Neural cell (in vitro differentiated cells): ENCODE results near the gene MAS1. TPM values are rescaled to one million over a fixed set of nuclear protein-coding genes. Genes with fewer than 3 reads are reported as not detected.

Source experiments
- H2AFZ ChIP-seq: fragments of 200-600, 300-800 bp; sonication (generic), shearing (Covaris generic); 2 replicates; pipeline ENCODE4 v1.6.0; 2014; ENCODE audit warnings: low read depth, mild to moderate bottlenecking, antibody characterized with exemption, low read length, moderate library complexity
- H3F3A ChIP-seq: fragments of 200-600 bp; shearing (Covaris generic); 2 replicates; pipeline ENCODE4 v1.6.1; 2016; ENCODE audit warnings: mild to moderate bottlenecking, moderate library complexity, mixed read lengths, antibody characterized with exemption, low read length; ENCODE audit not compliant: insufficient read depth, poor library complexity, severe bottlenecking
- H3K27ac ChIP-seq: fragments of 200-600, 300-800 bp; sonication (generic), shearing (Covaris generic); 2 replicates; pipeline ENCODE4 v1.5.1; 2014; ENCODE audit warnings: mild to moderate bottlenecking, low read length, moderate library complexity
- H3K27me3 ChIP-seq: fragments of 300-800, 200-600 bp; sonication (generic), shearing (Covaris generic); 2 replicates; pipeline ENCODE4 v1.6.0; 2014; ENCODE audit warnings: mild to moderate bottlenecking, low read depth, low read length, moderate library complexity; ENCODE audit not compliant: insufficient read depth
- H3K36me3 ChIP-seq: fragments of 300-800, 200-600 bp; sonication (generic), shearing (Covaris generic); 2 replicates; pipeline ENCODE4 v1.5.1; 2014; ENCODE audit warnings: mild to moderate bottlenecking, antibody characterized with exemption, low read length, moderate library complexity; ENCODE audit not compliant: insufficient read depth
- H3K4me2 ChIP-seq: fragments of 300-800, 200-600 bp; sonication (generic), shearing (Covaris generic); 2 replicates; pipeline ENCODE4 v1.6.0; 2014; ENCODE audit warnings: mild to moderate bottlenecking, low read length
- H3K4me3 ChIP-seq: fragments of 300-800, 200-600 bp; sonication (generic), shearing (Covaris generic); 2 replicates; pipeline ENCODE4 v1.5.1; 2014; ENCODE audit warnings: mild to moderate bottlenecking, low read length, moderate library complexity
- H3K79me2 ChIP-seq: fragments of 200-600 bp; shearing (Covaris generic); replicated peaks from 2 replicates; pipeline ENCODE4 v1.6.0; 2014; ENCODE audit warnings: mild to moderate bottlenecking, low read length, moderate library complexity; ENCODE audit not compliant: insufficient read depth
- H3K9ac ChIP-seq: fragments of 300-800, 200-600 bp; sonication (generic), shearing (Covaris generic); 2 replicates; pipeline ENCODE4 v1.6.1; 2016; ENCODE audit warnings: mild to moderate bottlenecking, low read length, mixed read lengths
- H3K9me2 ChIP-seq: fragments of 200-600 bp; shearing (Covaris generic); 2 replicates; pipeline ENCODE4 v1.6.1; 2016; ENCODE audit warnings: mild to moderate bottlenecking, low read length, mixed read lengths; ENCODE audit not compliant: insufficient read depth
- H3K9me3 ChIP-seq: fragments of 200-600, 300-800 bp; sonication (generic), shearing (Covaris generic); 2 replicates; pipeline ENCODE4 v1.6.1; 2016; ENCODE audit warnings: mild to moderate bottlenecking, mixed run types, low read length, moderate library complexity, mixed read lengths
- H4K20me1 ChIP-seq: fragments of 200-600 bp; shearing (Covaris generic); 2 replicates; pipeline ENCODE4 v1.6.1; 2016; ENCODE audit warnings: mild to moderate bottlenecking, mixed run types; ENCODE audit not compliant: insufficient read depth
- EP300 ChIP-seq: fragments of 450-650 bp; conservative IDR thresholded peaks from 2 replicates; pipeline ENCODE4 v1.6.1; 2014; ENCODE audit warnings: antibody characterized with exemption, mild to moderate bottlenecking, moderate library complexity; ENCODE audit not compliant: poor library complexity, severe bottlenecking
- EZH2 ChIP-seq: fragments of 200-600, 300-800 bp; shearing (Covaris generic), sonication (generic); IDR thresholded peaks from 2 replicates; pipeline ENCODE4 v1.6.1; 2014; ENCODE audit warnings: antibody characterized with exemption, low read length, borderline replicate concordance, mild to moderate bottlenecking; ENCODE audit not compliant: insufficient read depth, poor library complexity, severe bottlenecking
- MXI1 ChIP-seq: fragments of 450-650 bp; conservative IDR thresholded peaks from 2 replicates; pipeline ENCODE4 v1.6.1; 2014; ENCODE audit warnings: antibody characterized with exemption, mild to moderate bottlenecking; ENCODE audit not compliant: poor library complexity, severe bottlenecking
- POLR2AphosphoS5 ChIP-seq: IDR thresholded peaks from 2 replicates; pipeline ENCODE4 v1.6.1; 2012
- RAD21 ChIP-seq: fragments of 450-650 bp; conservative IDR thresholded peaks from 2 replicates; pipeline ENCODE4 v1.6.1; 2014; ENCODE audit warnings: antibody characterized with exemption, mild to moderate bottlenecking, moderate library complexity
- SMC3 ChIP-seq: fragments of 450-650 bp; conservative IDR thresholded peaks from 2 replicates; pipeline ENCODE4 v1.6.1; 2014; ENCODE audit warnings: antibody characterized with exemption, mild to moderate bottlenecking, moderate library complexity; ENCODE audit not compliant: poor library complexity
- TAF1 ChIP-seq: IDR thresholded peaks from 2 replicates; pipeline ENCODE4 v1.6.1; 2012; ENCODE audit warnings: low read depth
- polyA plus RNA-seq: library from polyadenylated mRNA; depleted of rRNA; stranded (reverse); fragments of >200 nt; gene quantifications from 2 replicates; pipeline ENCODE4 v1.2.3, GENCODE V29; 2014
- TF ChIP-seq, protein P1 (sequence below): IDR thresholded peaks from 2 replicates; pipeline ENCODE4 v1.6.1; 2012; ENCODE audit warnings: borderline replicate concordance
- TF ChIP-seq, protein P2 (sequence below): fragments of 450-650 bp; IDR thresholded peaks from 2 replicates; pipeline ENCODE4 v1.5.1; 2014; ENCODE audit warnings: antibody characterized with exemption, mild to moderate bottlenecking, moderate library complexity; ENCODE audit not compliant: poor library complexity, severe bottlenecking

The MAS1 gene
- polyA plus RNA-seq, 1 donor from 2014 or later = not detected

DNA sequence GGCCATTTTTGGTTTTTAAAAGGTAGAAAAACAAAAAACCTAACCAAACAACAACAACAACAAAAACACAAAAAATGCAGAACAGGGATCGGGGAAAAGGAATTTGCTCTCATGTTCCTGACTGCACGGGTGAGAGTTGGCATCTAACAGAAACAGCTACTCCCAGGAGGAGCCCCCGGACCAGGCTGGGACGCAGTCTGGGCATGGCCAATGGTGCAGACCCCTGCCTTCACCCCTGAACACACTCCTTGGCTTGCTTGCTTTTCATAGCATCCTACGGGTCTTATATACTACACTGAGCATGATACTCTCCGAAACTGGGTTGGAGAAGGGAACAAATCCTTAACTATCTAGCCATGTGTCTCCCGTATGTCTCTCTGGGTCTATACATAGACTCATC, 587 bp upstream of the MAS1 start:
- Histone ChIP-seq H4K20me1 (no peaks in the 10 kb centered on the region), H2AFZ (no peak overlapping the region), H3K79me2 (no peaks in the 10 kb centered on the region), H3K9me2 (no peaks in the 10 kb centered on the region), H3K9me3 (no peaks in the 10 kb centered on the region), H3K4me3 (no peak overlapping the region), H3F3A (no peaks in the 10 kb centered on the region), H3K9ac (no peak overlapping the region), H3K36me3 (no peaks in the 10 kb centered on the region), H3K27me3 (no peaks in the 10 kb centered on the region), H3K27ac (no peak overlapping the region), H3K4me2 (no peak overlapping the region)
- TF ChIP-seq SMC3 (no peak), TAF1 (no peak), EZH2 (no peak)
- TF ChIP-seq, protein P1, sequence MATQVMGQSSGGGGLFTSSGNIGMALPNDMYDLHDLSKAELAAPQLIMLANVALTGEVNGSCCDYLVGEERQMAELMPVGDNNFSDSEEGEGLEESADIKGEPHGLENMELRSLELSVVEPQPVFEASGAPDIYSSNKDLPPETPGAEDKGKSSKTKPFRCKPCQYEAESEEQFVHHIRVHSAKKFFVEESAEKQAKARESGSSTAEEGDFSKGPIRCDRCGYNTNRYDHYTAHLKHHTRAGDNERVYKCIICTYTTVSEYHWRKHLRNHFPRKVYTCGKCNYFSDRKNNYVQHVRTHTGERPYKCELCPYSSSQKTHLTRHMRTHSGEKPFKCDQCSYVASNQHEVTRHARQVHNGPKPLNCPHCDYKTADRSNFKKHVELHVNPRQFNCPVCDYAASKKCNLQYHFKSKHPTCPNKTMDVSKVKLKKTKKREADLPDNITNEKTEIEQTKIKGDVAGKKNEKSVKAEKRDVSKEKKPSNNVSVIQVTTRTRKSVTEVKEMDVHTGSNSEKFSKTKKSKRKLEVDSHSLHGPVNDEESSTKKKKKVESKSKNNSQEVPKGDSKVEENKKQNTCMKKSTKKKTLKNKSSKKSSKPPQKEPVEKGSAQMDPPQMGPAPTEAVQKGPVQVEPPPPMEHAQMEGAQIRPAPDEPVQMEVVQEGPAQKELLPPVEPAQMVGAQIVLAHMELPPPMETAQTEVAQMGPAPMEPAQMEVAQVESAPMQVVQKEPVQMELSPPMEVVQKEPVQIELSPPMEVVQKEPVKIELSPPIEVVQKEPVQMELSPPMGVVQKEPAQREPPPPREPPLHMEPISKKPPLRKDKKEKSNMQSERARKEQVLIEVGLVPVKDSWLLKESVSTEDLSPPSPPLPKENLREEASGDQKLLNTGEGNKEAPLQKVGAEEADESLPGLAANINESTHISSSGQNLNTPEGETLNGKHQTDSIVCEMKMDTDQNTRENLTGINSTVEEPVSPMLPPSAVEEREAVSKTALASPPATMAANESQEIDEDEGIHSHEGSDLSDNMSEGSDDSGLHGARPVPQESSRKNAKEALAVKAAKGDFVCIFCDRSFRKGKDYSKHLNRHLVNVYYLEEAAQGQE = no peak

DNA sequence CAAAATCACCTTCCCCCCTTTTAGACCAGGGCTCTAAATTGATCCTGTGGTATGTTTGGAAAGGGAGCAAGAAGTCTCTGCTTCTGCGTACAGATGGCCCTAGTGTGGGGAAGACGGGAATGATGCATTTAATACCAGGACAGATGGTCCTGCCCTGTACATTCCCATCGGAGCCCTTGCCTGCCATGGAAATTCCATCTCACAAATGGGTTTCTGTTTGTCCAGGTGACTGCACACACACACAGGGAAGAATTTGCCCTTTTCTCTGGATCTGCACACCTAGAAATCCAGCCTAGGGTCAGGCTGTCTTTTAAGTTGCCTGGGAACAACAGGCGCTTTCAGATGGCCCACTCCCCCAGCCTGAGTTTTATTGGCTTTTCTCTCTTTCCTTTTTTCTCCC, 1.3 kb downstream of the MAS1 start:
- no peaks in the 10 kb centered on the region for H3F3A ChIP-seq
- no peak overlapping the region for H3K9ac ChIP-seq
- no peaks in the 10 kb centered on the region for H3K9me2 ChIP-seq
- H3K36me3 ChIP-seq = no peaks in the 10 kb centered on the region
- H3K9me3 ChIP-seq = no peaks in the 10 kb centered on the region
- no peak overlapping the region for H3K4me2 ChIP-seq
- no peak overlapping the region for H3K4me3 ChIP-seq
- H3K27ac ChIP-seq = no peak overlapping the region
- TF ChIP-seq EZH2 = no peak
- TF ChIP-seq, protein P1 = no peak
- no peak for TF ChIP-seq EP300
- TF ChIP-seq RAD21 = no peak
- no peak for TF ChIP-seq TAF1
- no peak for TF ChIP-seq SMC3
- TF ChIP-seq, protein P2, sequence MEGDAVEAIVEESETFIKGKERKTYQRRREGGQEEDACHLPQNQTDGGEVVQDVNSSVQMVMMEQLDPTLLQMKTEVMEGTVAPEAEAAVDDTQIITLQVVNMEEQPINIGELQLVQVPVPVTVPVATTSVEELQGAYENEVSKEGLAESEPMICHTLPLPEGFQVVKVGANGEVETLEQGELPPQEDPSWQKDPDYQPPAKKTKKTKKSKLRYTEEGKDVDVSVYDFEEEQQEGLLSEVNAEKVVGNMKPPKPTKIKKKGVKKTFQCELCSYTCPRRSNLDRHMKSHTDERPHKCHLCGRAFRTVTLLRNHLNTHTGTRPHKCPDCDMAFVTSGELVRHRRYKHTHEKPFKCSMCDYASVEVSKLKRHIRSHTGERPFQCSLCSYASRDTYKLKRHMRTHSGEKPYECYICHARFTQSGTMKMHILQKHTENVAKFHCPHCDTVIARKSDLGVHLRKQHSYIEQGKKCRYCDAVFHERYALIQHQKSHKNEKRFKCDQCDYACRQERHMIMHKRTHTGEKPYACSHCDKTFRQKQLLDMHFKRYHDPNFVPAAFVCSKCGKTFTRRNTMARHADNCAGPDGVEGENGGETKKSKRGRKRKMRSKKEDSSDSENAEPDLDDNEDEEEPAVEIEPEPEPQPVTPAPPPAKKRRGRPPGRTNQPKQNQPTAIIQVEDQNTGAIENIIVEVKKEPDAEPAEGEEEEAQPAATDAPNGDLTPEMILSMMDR = no peak
- no peak for TF ChIP-seq POLR2AphosphoS5
- TF ChIP-seq MXI1 = no peak
- H4K20me1 ChIP-seq = no peaks in the 10 kb centered on the region
- no peak overlapping the region for H2AFZ ChIP-seq
- no peaks in the 10 kb centered on the region for H3K79me2 ChIP-seq
- H3K27me3 ChIP-seq = no peaks in the 10 kb centered on the region
